Mononuclear cell (primary cell): ENCODE data around the gene POTEG. TPM values are rescaled to one million over a fixed set of nuclear protein-coding genes. Genes with fewer than 3 reads are reported as not detected.
"Not testable (repeated sequence)": the region's sequence is repeated elsewhere in the genome, so short reads cannot be mapped to it uniquely, and the experiment has no call there.

Experiments used
- H3K27me3 ChIP-seq: 2 replicates; pipeline ENCODE4 v1.6.0; 2011; ENCODE audit warnings: low read length, control low read depth; ENCODE audit not compliant: insufficient read depth
- H3K4me1 ChIP-seq: 2 replicates; pipeline ENCODE4 v1.5.1; 2011; ENCODE audit warnings: mild to moderate bottlenecking, low read length, control low read depth; ENCODE audit not compliant: insufficient read depth
- H3K4me3 ChIP-seq: 2 replicates; pipeline ENCODE4 v1.5.1; 2011; ENCODE audit warnings: mild to moderate bottlenecking, low read length, moderate library complexity
- H3K9me3 ChIP-seq: 2 replicates; pipeline ENCODE4 v1.5.1; 2011; ENCODE audit warnings: low read depth, mild to moderate bottlenecking, control low read depth, low read length
- total RNA-seq: library from RNA; depleted of rRNA; stranded (reverse); fragments of >200 nt; gene quantifications from one replicate; pipeline ENCODE4 v1.2.3, GENCODE V29; 2012

The POTEG gene
- not detected for total RNA-seq

- not testable (repeated sequence) for H3K4me3 ChIP-seq, H3K4me1 ChIP-seq, H3K9me3 ChIP-seq, H3K27me3 ChIP-seq
These were observed at the start of gene POTEG for GRCh38 chr14:19434241-19434640. Gene POTEG, minus strand, starts transcription at chr14:19434341. Its CDS starts 52 bp downstream, at chr14:19434289.

- H3K4me3 ChIP-seq, H3K4me1 ChIP-seq, H3K27me3 ChIP-seq, H3K9me3 ChIP-seq: not testable (repeated sequence)
These were observed 48.0 kb upstream of the POTEG start for GRCh38 chr14:19482093-19482492.

- not testable (repeated sequence) for H3K4me1 ChIP-seq, H3K27me3 ChIP-seq, H3K9me3 ChIP-seq, H3K4me3 ChIP-seq
These were observed 47.3 kb upstream of the POTEG start for GRCh38 chr14:19481421-19481820.

- not testable (repeated sequence) for H3K27me3 ChIP-seq, H3K9me3 ChIP-seq, H3K4me1 ChIP-seq, H3K4me3 ChIP-seq
These were observed 46.4 kb upstream of the POTEG start for GRCh38 chr14:19480491-19480890.

GRCh38 chr14:19445761-19446160, 11.6 kb upstream of the POTEG start:
- not testable (repeated sequence) for H3K27me3 ChIP-seq, H3K4me1 ChIP-seq, H3K4me3 ChIP-seq, H3K9me3 ChIP-seq

- not testable (repeated sequence) for H3K4me3 ChIP-seq, H3K4me1 ChIP-seq, H3K27me3 ChIP-seq, H3K9me3 ChIP-seq
These were observed 5.7 kb upstream of the POTEG start for GRCh38 chr14:19439826-19440225.

GRCh38 chr14:19439219-19439618, 5.1 kb upstream of the POTEG start:
- H3K4me1 ChIP-seq, H3K4me3 ChIP-seq, H3K27me3 ChIP-seq, H3K9me3 ChIP-seq: not testable (repeated sequence)

GRCh38 chr14:19437126-19437443, 2.9 kb upstream of the POTEG start:
- H3K4me3 ChIP-seq, H3K9me3 ChIP-seq, H3K27me3 ChIP-seq, H3K4me1 ChIP-seq: not testable (repeated sequence)

GRCh38 chr14:19436311-19437125, 2.4 kb upstream of the POTEG start:
- H3K4me3 ChIP-seq, H3K27me3 ChIP-seq, H3K9me3 ChIP-seq, H3K4me1 ChIP-seq: not testable (repeated sequence)

GRCh38 chr14:19435852-19436251, 1.7 kb upstream of the POTEG start:
- H3K4me3 ChIP-seq, H3K27me3 ChIP-seq, H3K4me1 ChIP-seq, H3K9me3 ChIP-seq: not testable (repeated sequence)

- H3K4me1 ChIP-seq, H3K27me3 ChIP-seq, H3K9me3 ChIP-seq, H3K4me3 ChIP-seq: not testable (repeated sequence)
These were observed 750 bp upstream of the POTEG start for GRCh38 chr14:19434891-19435290.

- H3K4me1 ChIP-seq, H3K4me3 ChIP-seq, H3K9me3 ChIP-seq, H3K27me3 ChIP-seq: not testable (repeated sequence)
These were observed 376 bp downstream of the POTEG start for GRCh38 chr14:19433765-19434164.

GRCh38 chr14:19408519-19408918, 25.6 kb downstream of the POTEG start:
- H3K4me3 ChIP-seq, H3K9me3 ChIP-seq: not testable (repeated sequence)

GRCh38 chr14:19402097-19402496, 32.0 kb downstream of the POTEG start:
- not testable (repeated sequence) for H3K9me3 ChIP-seq, H3K4me3 ChIP-seq, H3K27me3 ChIP-seq, H3K4me1 ChIP-seq

More at GRCh38 chr14:19408519-19408918, 25.6 kb downstream of the POTEG start:
- H3K4me1 ChIP-seq, H3K27me3 ChIP-seq: not testable (repeated sequence)

- not testable (repeated sequence) for H3K27me3 ChIP-seq, H3K9me3 ChIP-seq, H3K4me3 ChIP-seq, H3K4me1 ChIP-seq
These were observed 39.4 kb downstream of the POTEG start for GRCh38 chr14:19394727-19395126.

- not testable (repeated sequence) for H3K9me3 ChIP-seq, H3K4me3 ChIP-seq, H3K27me3 ChIP-seq, H3K4me1 ChIP-seq
These were observed 43.9 kb downstream of the POTEG start for GRCh38 chr14:19390230-19390629.

- H3K27me3 ChIP-seq, H3K4me3 ChIP-seq, H3K9me3 ChIP-seq, H3K4me1 ChIP-seq: not testable (repeated sequence)
These were observed 45.4 kb downstream of the POTEG start for GRCh38 chr14:19388741-19389140.
